Measurements from ENCODE around the gene DUSP2.

The DUSP2 gene

DNA sequence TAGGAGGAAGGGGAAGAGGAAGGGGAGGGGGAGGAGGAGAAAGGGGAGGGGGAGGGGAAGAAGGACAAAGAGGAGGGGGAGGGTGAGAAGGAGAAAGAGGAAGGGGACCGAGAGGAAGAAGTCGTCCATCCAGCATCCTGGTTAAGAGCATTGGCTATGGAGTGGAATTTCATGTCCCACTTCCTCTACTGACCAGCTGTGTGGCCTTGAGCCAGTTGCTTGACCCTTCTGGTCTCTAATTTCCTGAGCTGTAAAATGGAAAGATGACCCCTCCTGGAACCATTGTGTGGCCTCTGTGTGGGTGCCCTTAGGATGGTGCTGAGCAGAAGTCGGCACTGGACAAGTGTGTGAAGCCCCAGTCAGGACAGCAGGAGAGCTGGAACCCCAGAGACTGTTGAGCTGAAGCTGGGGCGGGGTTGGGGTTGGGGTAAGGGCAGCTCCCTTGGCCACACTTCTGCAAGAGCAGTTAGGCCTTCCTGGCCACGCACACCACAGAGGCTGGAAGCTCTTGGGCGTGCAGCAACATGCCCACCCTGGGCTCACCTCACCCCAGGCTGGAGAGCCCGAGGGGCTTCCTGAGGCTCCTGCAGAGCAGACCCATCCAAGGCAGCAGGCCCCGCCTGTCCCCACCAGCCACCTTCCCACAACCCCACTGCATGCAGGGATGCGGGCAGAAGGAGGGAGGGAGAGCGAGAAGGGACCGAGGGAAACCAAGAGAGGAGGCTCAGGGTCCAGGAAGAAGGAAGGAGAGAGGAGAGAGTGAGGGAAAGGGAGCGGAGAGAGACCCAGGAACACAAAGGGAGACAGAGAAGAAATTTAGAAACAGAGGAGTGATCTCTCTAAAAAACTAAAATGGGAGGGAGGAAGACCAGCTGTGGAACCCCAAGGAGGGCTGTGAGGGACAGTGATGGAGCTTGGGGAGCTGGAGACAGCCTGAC is 45.1 kb downstream of the DUSP2 start:
- Histone ChIP-seq H2AFZ (ENCODE audit: low read depth) (no peak overlapping the region), H3K36me3 (ENCODE audit: insufficient read depth) (no peaks in the 10 kb centered on the region), H3K4me1 (ENCODE audit: low read depth, poor library complexity, severe bottlenecking) (no peaks in the 10 kb centered on the region), H3K79me2 (ENCODE audit: insufficient read depth, low read depth) (no peaks in the 10 kb centered on the region), H4K20me1 (ENCODE audit: insufficient read depth) (no peaks in the 10 kb centered on the region), H3K27ac (no peak overlapping the region), H3K4me2 (no peak overlapping the region), H3K27me3 (ENCODE audit: insufficient read depth, low read depth) (no peaks in the 10 kb centered on the region), H3K4me3 (IDR thresholded peaks at IDR 0.05; ENCODE audit: insufficient read depth, low read depth, low read length) (no peak overlapping the region), H3K9ac (no peak overlapping the region)
- TF ChIP-seq, protein P1, sequence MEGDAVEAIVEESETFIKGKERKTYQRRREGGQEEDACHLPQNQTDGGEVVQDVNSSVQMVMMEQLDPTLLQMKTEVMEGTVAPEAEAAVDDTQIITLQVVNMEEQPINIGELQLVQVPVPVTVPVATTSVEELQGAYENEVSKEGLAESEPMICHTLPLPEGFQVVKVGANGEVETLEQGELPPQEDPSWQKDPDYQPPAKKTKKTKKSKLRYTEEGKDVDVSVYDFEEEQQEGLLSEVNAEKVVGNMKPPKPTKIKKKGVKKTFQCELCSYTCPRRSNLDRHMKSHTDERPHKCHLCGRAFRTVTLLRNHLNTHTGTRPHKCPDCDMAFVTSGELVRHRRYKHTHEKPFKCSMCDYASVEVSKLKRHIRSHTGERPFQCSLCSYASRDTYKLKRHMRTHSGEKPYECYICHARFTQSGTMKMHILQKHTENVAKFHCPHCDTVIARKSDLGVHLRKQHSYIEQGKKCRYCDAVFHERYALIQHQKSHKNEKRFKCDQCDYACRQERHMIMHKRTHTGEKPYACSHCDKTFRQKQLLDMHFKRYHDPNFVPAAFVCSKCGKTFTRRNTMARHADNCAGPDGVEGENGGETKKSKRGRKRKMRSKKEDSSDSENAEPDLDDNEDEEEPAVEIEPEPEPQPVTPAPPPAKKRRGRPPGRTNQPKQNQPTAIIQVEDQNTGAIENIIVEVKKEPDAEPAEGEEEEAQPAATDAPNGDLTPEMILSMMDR (conservative IDR thresholded peaks at IDR 0.05; ENCODE audit: low read depth, low read length), result no peak

DNA sequence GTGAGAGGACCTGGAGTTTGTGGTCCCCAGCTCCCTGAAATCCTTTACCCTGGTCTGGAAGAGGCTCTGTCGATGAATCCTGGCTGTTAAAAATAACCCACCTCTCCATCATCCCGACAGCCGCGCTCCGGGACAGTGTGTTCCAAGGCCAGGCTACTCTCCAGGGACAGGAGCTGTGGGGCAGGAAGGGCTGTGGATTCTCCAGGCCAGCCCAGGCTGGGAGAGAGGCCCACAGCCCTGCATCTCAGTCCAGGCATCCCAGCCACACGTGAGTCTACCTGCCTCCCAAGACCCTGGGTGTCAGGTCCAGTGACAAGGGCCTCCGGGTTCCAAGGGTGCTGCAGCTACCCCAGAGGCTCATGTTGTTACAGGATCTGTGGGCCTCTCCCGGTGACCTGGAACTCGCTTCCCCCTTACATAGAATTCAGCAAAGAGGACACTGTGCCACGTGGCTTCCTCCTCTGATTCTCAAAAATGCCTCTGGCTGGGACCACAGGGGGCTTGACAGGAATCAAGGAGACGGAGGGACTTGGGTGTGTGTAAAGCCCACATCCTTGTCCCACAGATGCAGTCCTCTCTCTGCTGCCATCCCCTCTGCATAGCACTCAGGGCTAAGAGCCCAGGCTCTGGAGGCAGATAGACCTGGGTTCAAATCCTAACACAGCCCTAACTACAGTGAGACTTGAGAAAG is 46.2 kb downstream of the DUSP2 start:
- no peaks in the 10 kb centered on the region for H3K36me3 ChIP-seq (ENCODE audit: insufficient read depth)
- H3K27me3 ChIP-seq (ENCODE audit: insufficient read depth, low read depth), result no peaks in the 10 kb centered on the region
- H3K4me2 ChIP-seq, result no peak overlapping the region
- H3K27ac ChIP-seq, result no peak overlapping the region
- H3K4me1 ChIP-seq (ENCODE audit: low read depth, poor library complexity, severe bottlenecking), result no peaks in the 10 kb centered on the region
- no peak overlapping the region for H3K4me3 ChIP-seq (IDR thresholded peaks at IDR 0.05; ENCODE audit: insufficient read depth, low read depth, low read length)
- TF ChIP-seq, protein P1 (conservative IDR thresholded peaks at IDR 0.05; ENCODE audit: low read depth, low read length), result no peak
- H3K9ac ChIP-seq, result no peak overlapping the region
- H4K20me1 ChIP-seq (ENCODE audit: insufficient read depth), result no peaks in the 10 kb centered on the region
- H3K79me2 ChIP-seq (ENCODE audit: insufficient read depth, low read depth), result no peaks in the 10 kb centered on the region
- no peak overlapping the region for H2AFZ ChIP-seq (ENCODE audit: low read depth)

DNA sequence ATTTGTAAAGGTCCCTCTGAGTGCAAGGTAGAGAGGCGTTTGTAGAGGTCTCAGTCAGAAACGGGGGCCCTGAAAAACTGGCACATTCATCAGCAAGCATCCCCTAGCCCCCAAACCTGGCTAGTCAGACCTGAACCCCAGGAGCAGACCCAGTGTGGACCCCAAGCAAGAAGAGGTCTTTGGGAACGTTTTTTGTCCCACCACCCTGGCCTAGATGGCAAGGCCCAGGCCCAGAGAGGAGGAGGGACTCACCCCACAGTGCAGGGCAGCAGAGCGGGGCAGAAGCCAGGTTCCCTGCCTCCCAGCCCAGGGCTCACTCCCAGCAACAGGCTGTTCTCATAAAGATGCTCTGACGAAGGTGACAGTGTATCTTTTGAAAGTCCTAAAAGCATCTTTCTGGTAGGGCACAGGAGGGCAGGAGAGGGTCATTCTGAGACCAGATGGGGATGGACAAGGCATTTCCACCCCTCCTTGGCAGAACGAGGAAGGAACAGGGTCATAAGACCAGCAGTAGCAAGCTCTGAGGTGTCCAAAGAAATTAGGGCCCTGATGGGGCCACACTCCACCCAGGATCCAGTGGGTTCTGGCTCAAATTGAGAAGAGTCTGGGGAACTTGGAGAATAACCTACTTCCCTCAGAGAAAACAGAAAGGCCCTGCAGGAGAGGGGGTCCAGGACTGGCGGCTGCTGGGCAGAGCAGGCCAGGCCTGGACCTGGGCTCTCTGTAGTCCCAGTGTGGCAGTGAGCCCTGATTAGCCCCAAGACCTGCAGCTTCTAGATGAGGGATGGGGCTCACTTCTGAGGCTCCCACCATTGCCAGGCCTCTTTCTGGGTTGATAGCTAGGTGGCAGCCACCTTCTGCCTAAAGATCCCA is 47.1 kb downstream of the DUSP2 start:
- no peaks in the 10 kb centered on the region for H3K36me3 ChIP-seq (ENCODE audit: insufficient read depth)
- H4K20me1 ChIP-seq (ENCODE audit: insufficient read depth), result no peaks in the 10 kb centered on the region
- H3K4me1 ChIP-seq (ENCODE audit: low read depth, poor library complexity, severe bottlenecking), result no peaks in the 10 kb centered on the region
- H3K27me3 ChIP-seq (ENCODE audit: insufficient read depth, low read depth), result no peaks in the 10 kb centered on the region
- TF ChIP-seq, protein P1 (conservative IDR thresholded peaks at IDR 0.05; ENCODE audit: low read depth, low read length), result no peak
- no peak overlapping the region for H2AFZ ChIP-seq (ENCODE audit: low read depth)
- H3K79me2 ChIP-seq (ENCODE audit: insufficient read depth, low read depth), result no peaks in the 10 kb centered on the region
- no peak overlapping the region for H3K4me3 ChIP-seq (IDR thresholded peaks at IDR 0.05; ENCODE audit: insufficient read depth, low read depth, low read length)
- no peak overlapping the region for H3K27ac ChIP-seq
- no peak overlapping the region for H3K4me2 ChIP-seq
- H3K9ac ChIP-seq, result no peak overlapping the region

DNA sequence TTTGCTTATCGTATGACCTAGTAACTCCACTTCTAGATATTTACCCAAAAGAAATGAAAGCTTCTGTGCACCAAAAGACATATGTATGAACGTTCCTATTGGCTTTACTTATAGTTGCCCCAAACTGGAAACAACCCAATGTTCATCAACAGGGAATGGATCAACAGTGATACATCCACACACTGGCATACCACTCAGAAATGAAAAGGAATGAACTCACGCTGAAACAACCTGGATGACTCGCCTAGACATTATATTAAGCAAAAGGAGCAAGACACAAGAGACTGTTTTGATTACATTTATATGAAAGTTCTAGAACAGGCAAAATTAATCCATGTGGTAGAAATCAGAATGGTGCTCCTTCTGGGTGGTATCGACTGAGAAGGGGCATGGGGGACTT is 47.8 kb downstream of the DUSP2 start:
- no peak overlapping the region for H3K4me2 ChIP-seq
- no peak overlapping the region for H3K4me3 ChIP-seq (IDR thresholded peaks at IDR 0.05; ENCODE audit: insufficient read depth, low read depth, low read length)
- no peaks in the 10 kb centered on the region for H4K20me1 ChIP-seq (ENCODE audit: insufficient read depth)
- H3K9ac ChIP-seq, result no peak overlapping the region
- no peaks in the 10 kb centered on the region for H3K4me1 ChIP-seq (ENCODE audit: low read depth, poor library complexity, severe bottlenecking)
- H3K27ac ChIP-seq, result no peak overlapping the region
- H3K79me2 ChIP-seq (ENCODE audit: insufficient read depth, low read depth), result no peaks in the 10 kb centered on the region
- H2AFZ ChIP-seq (ENCODE audit: low read depth), result no peak overlapping the region
- H3K36me3 ChIP-seq (ENCODE audit: insufficient read depth), result no peaks in the 10 kb centered on the region
- TF ChIP-seq, protein P1 (conservative IDR thresholded peaks at IDR 0.05; ENCODE audit: low read depth, low read length), result no peak
- H3K27me3 ChIP-seq (ENCODE audit: insufficient read depth, low read depth), result no peaks in the 10 kb centered on the region
